GM10248 (cell line): ENCODE data around the gene DRICH1.
"Not testable (repeated sequence)": the region's sequence is repeated elsewhere in the genome, so short reads cannot be mapped to it uniquely, and the experiment has no call there.

Source experiments
- CTCF ChIA-PET: fragments of 300-600 bp; sonication (Branson Sonifier 250); formaldehyde crosslinking; extraction: SDS; loops from one replicate; lab custom pipeline; 2021; ENCODE audit warnings: antibody characterized with exemption; lab: Yijun Ruan, JAX
- POLR2A ChIA-PET: fragments of 350-650 bp; sonication (Branson Sonifier 250); formaldehyde crosslinking; extraction: SDS; loops from one replicate; lab custom pipeline; 2020; ENCODE audit warnings: antibody characterized with exemption; lab: Yijun Ruan, JAX
- DNase-seq: peaks from one replicate; pipeline ENCODE4 v3.0.0; 2012; ENCODE audit errors: extremely low spot score
- TF ChIP-seq, protein P1 (sequence below): IDR thresholded peaks from 2 replicates; pipeline ENCODE4 v1.5.1; 2012; ENCODE audit warnings: mild to moderate bottlenecking, low read depth; ENCODE audit errors: extremely low read depth, missing control alignments, control extremely low read depth

The DRICH1 gene

DNA sequence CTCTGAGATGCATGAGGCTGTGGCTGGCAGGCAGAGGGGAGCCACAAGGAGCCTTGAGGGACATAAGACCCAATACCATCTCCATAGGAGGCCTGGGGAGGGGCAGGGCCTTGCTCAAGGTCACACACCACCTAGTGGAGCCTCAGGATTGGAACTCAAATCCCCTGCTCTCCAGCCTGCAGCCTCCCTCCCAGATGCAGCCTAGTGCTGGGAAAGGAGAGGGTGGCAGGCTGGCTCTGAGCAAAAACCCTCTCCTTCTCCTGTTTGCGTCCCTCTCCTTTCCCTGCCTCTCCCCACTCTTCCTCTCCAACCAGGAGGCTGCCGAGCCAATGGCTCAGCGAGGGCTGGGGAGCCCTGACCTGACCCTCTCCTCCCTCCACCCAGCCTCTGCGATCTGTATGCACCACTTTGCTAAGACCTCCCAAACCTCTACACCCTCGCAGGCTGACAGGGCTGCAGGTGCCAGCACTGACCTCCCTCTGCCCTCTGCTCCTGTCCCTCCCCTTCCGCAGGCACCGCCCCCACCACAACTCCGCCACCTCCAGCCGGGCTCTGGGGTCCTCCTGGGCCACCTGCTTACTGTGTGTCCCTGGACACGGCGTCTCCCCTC lies 66.7 kb downstream of the DRICH1 start:
- DNase-seq, result peak; percentile 28
- CTCF ChIA-PET, result no interaction called here

DNA sequence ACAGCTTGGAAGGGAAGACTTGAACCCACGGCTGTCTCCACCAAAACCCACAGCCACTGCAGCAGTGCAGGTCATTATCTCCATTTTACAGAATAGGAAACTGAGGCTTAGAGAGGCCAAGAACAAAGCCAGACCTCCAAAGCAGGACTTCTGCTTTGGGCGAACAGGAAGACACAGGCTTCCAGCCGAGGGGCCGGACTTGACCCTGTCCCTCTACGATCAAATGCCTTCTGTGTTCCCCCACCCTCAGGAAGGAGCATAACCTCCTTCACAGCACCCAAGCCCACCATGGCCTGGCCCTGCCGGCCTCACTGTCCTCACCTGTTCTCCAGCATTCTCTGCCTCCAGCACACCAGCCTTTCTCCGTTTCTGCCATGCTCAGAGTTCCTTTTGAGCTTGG lies 67.8 kb downstream of the DRICH1 start:
- TF ChIP-seq, protein P1, sequence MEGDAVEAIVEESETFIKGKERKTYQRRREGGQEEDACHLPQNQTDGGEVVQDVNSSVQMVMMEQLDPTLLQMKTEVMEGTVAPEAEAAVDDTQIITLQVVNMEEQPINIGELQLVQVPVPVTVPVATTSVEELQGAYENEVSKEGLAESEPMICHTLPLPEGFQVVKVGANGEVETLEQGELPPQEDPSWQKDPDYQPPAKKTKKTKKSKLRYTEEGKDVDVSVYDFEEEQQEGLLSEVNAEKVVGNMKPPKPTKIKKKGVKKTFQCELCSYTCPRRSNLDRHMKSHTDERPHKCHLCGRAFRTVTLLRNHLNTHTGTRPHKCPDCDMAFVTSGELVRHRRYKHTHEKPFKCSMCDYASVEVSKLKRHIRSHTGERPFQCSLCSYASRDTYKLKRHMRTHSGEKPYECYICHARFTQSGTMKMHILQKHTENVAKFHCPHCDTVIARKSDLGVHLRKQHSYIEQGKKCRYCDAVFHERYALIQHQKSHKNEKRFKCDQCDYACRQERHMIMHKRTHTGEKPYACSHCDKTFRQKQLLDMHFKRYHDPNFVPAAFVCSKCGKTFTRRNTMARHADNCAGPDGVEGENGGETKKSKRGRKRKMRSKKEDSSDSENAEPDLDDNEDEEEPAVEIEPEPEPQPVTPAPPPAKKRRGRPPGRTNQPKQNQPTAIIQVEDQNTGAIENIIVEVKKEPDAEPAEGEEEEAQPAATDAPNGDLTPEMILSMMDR, result no peak
- ChIA-PET CTCF (no interaction called here), POLR2A (no interaction called here)
- DNase-seq, result peak; percentile 11

More for the DNA sequence above, 66.7 kb downstream of the DRICH1 start:
- TF ChIP-seq, protein P1, result no peak
- POLR2A ChIA-PET, result no interaction called here

DNA sequence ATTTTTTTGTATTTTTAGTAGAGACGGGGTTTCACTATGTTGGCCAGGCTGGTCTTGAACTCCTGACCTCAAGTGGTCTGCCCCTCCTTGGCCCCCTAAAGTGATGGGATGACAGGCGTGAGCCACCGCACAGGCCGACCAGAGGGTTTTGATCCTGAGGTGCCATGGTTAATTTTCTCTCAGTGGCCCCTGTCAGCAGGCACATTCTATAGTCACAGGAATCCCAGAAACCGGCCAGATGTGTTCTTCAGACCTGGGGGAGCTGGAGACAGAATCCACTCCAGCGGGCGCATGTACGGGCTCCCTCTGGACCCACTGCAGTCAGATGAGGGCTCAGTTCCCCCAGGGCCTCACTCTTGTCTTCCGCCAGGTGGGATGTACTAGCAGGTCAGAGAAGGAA lies 69.0 kb downstream of the DRICH1 start:
- CTCF ChIA-PET, result no interaction called here
- POLR2A ChIA-PET, result no interaction called here
- DNase-seq, result no peak
- TF ChIP-seq, protein P1, result no peak

DNA sequence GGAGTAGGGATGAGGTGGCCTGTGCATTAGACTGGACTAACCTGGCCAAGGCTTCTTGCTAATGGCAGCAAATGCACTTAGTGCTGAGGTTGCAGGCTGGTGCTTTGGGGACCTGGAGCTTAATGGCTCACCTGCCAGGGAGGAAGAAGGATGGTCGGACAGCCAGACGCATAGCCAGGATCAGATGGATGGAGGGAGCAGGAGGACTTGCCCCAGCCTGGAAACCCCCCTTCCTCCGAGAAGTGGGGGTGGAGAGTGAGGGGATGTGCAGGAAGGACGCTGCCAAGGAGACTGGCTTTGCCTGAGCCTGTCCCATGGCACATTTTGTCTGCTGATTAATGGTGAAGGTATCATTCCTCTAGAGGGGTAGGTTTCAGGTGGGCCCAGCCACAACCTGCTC lies 69.9 kb downstream of the DRICH1 start:
- ChIA-PET CTCF (interaction anchor here (1.3 kb wide), 1 partner anchor 29 kb away, joined by 3 read pairs; no protein-coding TSS in a partner anchor), POLR2A (no interaction called here)
- TF ChIP-seq, protein P1, result no peak
- DNase-seq, result no peak

DNA sequence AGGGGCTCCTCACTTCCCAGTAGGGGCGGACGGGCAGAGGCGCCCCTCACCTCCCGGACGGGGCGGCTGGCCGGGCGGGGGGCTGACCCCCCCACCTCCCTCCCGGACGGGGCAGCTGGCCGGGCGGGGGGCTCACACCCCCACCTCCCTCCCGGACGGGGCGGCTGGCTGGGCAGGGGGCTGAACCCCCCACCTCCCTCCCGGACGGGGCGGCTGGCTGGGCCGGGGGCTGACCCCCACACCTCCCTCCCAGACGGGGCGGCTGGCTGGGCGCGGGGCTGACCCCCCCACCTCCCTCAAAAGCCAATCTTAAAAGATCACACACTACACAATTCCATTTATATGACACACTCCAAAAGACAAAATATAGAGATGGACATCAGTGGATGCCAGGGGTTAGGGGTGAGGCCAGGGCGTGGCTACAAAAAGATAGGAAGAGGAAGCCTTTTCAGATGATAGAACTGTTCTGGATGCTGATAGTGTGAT lies 71.1 kb downstream of the DRICH1 start:
- CTCF ChIA-PET, DNase-seq, POLR2A ChIA-PET: not testable (repeated sequence)

DNA sequence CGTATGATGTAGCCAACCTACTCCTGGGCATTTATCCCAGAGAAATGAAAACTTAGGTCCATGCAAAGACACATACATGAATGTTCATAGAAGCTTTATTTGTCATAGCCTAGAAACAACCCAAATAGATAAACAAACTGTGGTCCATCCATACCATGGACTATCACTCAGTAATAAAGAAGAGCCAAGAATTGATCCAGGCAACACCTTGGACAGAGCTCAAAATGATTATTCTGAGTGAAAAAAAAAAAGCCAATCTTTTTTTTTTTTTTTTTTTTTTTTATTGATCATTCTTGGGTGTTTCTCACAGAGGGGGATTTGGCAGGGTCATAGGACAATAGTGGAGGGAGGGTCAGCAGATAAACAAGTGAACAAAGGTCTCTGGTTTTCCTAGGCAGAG lies 71.9 kb downstream of the DRICH1 start:
- CTCF ChIA-PET, DNase-seq: not testable (repeated sequence)
- POLR2A ChIA-PET, result interaction anchor here (0.7 kb wide), 1 partner anchor 28 kb away, joined by 10 read pairs; no protein-coding TSS in a partner anchor
